Cardiac muscle cell (in vitro differentiated cells and primary cell): Measurements from ENCODE around the gene CHERP. TPM values are rescaled to one million over a fixed set of nuclear protein-coding genes. Genes with fewer than 3 reads are reported as not detected.

Experiments
- DNase-seq, 2 donors: peaks; one replicate each; pipeline versions ENCODE4 v3.0.0 to v3.0.0-alpha.2; 2010 to 2017; ENCODE audit warnings: low read depth in 1 of 2, low spot score in 1 of 2
- H3K27ac ChIP-seq: fragments of 200-600 bp; sonication (generic); 2 replicates; pipeline ENCODE4 v1.5.1; 2016
- H3K27me3 ChIP-seq: fragments of 200-600 bp; sonication (generic); 2 replicates; pipeline ENCODE4 v1.6.0; 2016; ENCODE audit warnings: control low read depth
- H3K36me3 ChIP-seq: fragments of 200-600 bp; sonication (generic); 2 replicates; pipeline ENCODE4 v1.5.1; 2016; ENCODE audit warnings: control low read depth
- H3K4me1 ChIP-seq: fragments of 200-600 bp; sonication (generic); 2 replicates; pipeline ENCODE4 v1.8.1; 2017; ENCODE audit warnings: low read depth, mild to moderate bottlenecking, mixed run types
- H3K4me3 ChIP-seq: fragments of 200-600 bp; sonication (generic); 2 replicates; pipeline ENCODE4 v1.5.1; 2016; ENCODE audit warnings: mild to moderate bottlenecking
- H3K9me3 ChIP-seq: fragments of 200-600 bp; sonication (generic); 2 replicates; pipeline ENCODE4 v1.5.1; 2017; ENCODE audit warnings: low read depth, mild to moderate bottlenecking, control low read depth
- CTCF ChIP-seq: IDR thresholded peaks from 2 replicates; pipeline ENCODE4 v1.5.1; 2012; ENCODE audit warnings: low read depth, mild to moderate bottlenecking, low read length
- polyA plus RNA-seq: library from polyadenylated mRNA; unstranded; fragments of >200 nt; fragmentation: Nextera tagmentation; extraction: Ambion mirVana; gene quantifications from 2 replicates; pipeline ENCODE4 v1.2.1, GENCODE V29; 2016
- total RNA-seq: library from RNA; depleted of rRNA; stranded (reverse); fragments of >200 nt; gene quantifications from 2 replicates; pipeline ENCODE4 v1.2.3, GENCODE V29; 2016

CHERP gene
- total and polyA plus RNA-seq, 2 experiments from 2014 or later: 27.2 to 60.0 TPM

DNA sequence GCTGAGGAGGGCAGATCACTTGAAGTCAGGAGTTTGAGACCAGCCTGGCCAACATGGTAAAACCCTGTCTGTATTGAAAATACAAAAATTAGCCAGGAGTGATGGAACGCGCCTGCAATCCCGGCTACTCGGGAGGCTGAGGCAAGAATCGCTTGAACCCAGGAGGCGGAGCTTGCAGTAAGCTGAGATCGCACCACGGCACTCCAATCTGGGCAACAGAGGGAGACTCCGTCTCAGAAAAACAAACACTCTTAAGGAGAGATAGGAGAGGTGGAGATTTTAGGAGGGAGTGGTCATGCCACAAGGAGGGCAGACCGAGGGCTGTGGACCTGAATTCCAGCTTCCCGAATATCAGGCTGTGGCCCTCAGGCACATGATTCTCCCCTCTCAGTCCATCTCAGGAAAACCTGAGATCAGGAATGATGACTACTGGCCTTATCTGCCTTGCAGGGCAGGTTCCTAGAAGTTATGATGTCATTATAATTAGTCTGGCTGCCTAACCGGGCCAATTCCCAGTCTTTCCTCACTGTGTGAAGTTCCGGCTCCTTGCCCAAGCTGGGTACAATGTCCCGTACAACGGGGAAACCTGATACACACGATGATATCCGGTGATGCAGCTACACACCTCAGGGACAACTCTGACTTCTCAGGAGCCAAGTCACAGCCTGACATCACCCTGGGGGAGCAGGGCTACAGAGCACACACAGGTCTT is 27.5 kb upstream of the CHERP start:
- Histone ChIP-seq H3K27ac (no peak overlapping the region), H3K9me3 (no peaks in the 10 kb centered on the region), H3K4me3 (no peak overlapping the region), H3K27me3 (no peaks in the 10 kb centered on the region), H3K4me1 (peaks cover 6% of the 10 kb centered on the region), H3K36me3 (peaks cover 14% of the 10 kb centered on the region)
- no peak for TF ChIP-seq CTCF
- DNase-seq: no peak

DNA sequence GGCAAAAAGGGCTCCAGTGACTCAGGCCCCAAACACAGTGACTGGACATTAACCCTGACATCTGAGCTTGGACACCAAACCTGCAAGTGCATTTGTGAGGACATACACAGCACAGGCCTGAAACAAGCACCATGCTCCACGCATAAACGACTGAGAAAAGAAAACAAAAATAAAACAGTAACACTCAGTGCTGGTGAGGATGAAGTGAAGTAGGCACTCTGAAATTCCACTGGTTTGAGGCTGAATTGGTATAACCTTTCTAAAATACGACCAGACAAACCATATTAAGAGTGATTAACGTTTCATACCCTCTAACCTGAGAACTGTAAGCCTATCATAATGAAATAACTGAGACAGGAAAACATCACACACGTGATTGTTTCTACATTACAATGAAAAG is 24.5 kb upstream of the CHERP start:
- Histone ChIP-seq H3K9me3 (no peaks in the 10 kb centered on the region), H3K4me3 (no peak overlapping the region), H3K27ac (no peak overlapping the region), H3K36me3 (peaks cover 34% of the 10 kb centered on the region), H3K4me1 (no peaks in the 10 kb centered on the region), H3K27me3 (no peaks in the 10 kb centered on the region)
- TF ChIP-seq CTCF: no peak
- DNase-seq: no peak

DNA sequence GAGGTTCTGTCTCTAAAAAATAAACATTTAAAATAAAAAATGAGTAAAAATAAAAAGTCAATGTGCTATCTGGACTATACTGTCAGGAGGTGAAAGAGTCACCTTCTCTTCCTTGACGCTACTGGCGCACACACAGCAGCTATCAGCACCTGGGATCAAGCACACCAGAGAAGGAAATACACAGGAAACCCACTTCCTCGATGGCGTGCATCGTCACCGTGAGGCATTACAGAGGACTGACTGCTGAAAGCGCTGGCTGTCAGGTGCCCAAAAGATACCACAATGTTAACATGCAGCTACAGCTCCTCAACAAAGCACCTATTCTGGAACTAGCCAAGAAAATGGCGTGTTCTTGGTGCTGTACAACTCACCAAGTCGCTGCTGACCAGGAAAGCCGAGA is 23.9 kb upstream of the CHERP start:
- Histone ChIP-seq H3K9me3 (no peaks in the 10 kb centered on the region), H3K4me3 (no peak overlapping the region), H3K27me3 (no peaks in the 10 kb centered on the region), H3K4me1 (no peaks in the 10 kb centered on the region), H3K36me3 (peaks cover 34% of the 10 kb centered on the region), H3K27ac (no peak overlapping the region)
- TF ChIP-seq CTCF: no peak
- DNase-seq: no peak

- no peaks in the 10 kb centered on the region for H3K4me1 ChIP-seq
- H3K27ac ChIP-seq: no peak overlapping the region
- H3K27me3 ChIP-seq: no peaks in the 10 kb centered on the region
- no peak for TF ChIP-seq CTCF
- DNase-seq: no peak
- no peak overlapping the region for H3K4me3 ChIP-seq
- peaks cover 34% of the 10 kb centered on the region for H3K36me3 ChIP-seq
- no peaks in the 10 kb centered on the region for H3K9me3 ChIP-seq
These were observed 22.6 kb upstream of the CHERP start for GRCh38 chr19:16564842-16565241.

DNA sequence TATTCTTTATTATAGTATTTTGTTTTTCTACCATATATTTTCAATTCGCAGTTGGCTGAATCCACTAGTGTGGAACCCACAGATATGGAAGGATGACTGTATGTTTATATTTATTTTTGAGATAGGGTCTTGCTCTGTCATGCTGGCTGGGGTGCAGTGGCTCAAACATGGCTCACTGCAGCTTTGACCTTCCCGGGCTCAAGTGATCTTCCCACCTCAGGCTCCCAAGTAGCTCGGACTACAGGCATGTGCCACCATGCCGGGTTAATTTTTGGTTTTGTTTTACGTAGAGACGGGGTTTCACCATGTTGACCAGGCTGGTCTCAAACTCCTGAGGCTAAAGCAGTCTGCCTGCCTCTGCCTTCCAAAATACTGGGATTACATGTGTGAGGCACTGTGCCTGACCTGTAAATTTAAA is 20.4 kb upstream of the CHERP start:
- H3K27me3 ChIP-seq: no peaks in the 10 kb centered on the region
- H3K4me3 ChIP-seq: no peak overlapping the region
- H3K27ac ChIP-seq: no peak overlapping the region
- no peak for DNase-seq
- peaks cover 35% of the 10 kb centered on the region for H3K36me3 ChIP-seq
- no peaks in the 10 kb centered on the region for H3K4me1 ChIP-seq
- no peak for TF ChIP-seq CTCF
- no peaks in the 10 kb centered on the region for H3K9me3 ChIP-seq
